HL-60/S4 treated with retinoic acid at 250 ng/mL for 4 days and 3 days (cell line): ENCODE measurements around the gene BTBD10.
"Not testable (repeated sequence)": the region's sequence is repeated elsewhere in the genome, so short reads cannot be mapped to it uniquely, and the experiment has no call there.

Experiments used
- in situ Hi-C: fragments of 300-500 bp; cut with MboI; formaldehyde crosslinking; loops from 2 replicates; pipeline ENCODE4 v1.7.0; 2022; ENCODE audit warnings: low sequenced_read_pairs

Gene BTBD10

GRCh38 chr11:13445588-13445987 lies 17.4 kb downstream of the BTBD10 start:
- in situ Hi-C loops, result no loop called here

GRCh38 chr11:13440100-13440855 lies 22.7 kb downstream of the BTBD10 start:
- in situ Hi-C loops, result no loop called here

DNA sequence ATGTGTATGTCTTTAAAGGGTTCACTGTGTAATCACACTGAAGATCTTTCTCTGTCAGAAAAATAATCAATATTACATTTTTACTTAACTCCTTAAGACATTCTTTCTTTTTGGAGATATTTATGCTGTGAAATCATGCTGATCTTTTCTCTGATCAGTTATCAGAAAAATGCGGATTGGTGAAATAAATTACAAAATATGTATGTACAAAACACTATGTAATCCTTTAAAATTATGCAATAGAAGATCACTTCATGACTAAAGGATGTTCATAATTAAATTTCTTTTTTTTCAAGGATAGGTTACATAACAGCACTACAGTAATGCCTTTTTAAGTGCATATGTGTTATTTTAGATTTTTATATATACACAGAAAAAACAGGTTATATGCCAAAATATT lies 24.7 kb downstream of the BTBD10 start:
- in situ Hi-C loops, result no loop called here

DNA sequence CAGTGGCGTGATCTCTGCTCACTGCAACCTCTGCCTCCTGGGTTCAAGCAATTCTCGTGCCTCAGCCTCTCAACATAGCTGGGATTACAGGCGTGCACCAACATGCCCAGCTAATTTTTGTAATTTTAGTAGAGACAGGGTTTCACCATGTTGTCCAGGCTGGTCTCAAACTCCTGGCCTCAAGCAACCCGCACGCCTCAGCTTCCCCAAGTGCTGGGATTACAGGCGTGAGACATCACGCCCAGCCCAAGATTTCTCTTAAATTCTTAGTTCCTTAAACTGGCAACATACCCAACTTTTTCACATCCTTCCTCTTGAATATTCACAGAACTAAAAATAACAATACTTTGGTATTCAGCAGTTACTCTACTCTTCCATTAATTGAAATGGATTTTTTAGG lies 26.2 kb downstream of the BTBD10 start:
- in situ Hi-C loops, result not testable (repeated sequence)

DNA sequence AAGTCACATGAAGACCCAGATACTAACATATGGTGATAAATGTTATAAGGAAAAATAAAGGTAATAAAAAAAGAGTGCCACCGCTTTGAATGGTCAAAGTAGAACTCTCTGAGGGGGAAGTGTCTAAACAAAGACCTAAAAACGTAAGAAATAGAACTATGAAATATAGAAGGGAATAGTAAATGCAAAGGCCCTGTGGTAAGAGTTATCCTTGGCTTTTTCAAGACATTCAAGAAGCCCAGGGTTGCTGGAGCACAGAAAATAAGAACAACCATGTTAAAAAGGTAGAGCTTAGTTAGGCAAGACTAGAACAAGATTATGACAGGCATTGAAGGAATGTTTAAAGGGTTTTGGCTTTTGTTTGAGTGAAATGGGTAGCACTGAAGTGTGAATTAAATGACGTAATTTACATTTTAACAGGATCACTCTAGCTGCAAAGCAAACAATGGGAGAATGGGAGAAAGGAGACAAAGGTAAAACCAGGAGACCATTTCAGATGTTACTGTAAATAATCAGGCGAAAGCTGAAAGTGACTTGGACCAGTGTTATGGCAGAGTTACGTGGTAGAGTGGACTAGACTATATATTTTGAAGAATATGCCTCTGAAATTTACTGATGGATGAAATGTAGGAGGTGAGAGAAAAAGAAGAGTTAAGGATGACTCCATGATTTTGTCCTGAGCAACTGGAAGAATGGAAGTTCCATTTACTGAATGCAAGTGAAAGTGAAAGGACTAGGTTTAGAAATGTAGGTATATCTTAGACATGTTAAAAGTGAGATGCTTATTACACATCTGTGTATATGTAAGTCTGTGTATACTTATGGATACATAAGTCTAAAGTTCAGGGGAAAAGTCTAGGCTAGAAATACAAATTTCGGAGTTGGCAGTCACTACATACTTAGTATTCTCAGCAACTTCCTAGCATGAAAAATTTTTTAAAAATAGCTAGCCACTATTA lies 28.5 kb downstream of the BTBD10 start:
- in situ Hi-C loops, result no loop called here

DNA sequence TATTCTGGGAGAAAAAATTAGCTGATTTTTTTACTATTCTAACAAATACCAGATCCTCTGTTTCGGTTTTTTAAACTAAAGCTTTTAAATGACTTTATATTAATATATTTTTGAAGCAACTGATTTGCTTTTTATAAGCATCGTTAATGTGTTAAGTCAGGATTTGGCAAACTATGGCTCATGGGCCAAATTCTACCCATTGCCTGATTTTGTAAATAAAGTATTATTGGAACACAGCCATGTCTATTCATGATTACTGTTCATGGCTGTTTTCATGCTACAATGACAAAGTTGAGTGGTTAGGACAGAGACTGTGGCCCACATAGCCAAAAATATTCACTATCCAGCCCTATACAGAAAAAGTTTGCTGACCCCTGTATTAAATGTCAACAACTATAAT lies 29.6 kb downstream of the BTBD10 start:
- in situ Hi-C loops, result no loop called here

- in situ Hi-C loops, result no loop called here
Measured at GRCh38 chr11:13429836-13430235, 33.2 kb downstream of the BTBD10 start.

GRCh38 chr11:13429288-13429687 lies 33.7 kb downstream of the BTBD10 start:
- in situ Hi-C loops, result no loop called here

DNA sequence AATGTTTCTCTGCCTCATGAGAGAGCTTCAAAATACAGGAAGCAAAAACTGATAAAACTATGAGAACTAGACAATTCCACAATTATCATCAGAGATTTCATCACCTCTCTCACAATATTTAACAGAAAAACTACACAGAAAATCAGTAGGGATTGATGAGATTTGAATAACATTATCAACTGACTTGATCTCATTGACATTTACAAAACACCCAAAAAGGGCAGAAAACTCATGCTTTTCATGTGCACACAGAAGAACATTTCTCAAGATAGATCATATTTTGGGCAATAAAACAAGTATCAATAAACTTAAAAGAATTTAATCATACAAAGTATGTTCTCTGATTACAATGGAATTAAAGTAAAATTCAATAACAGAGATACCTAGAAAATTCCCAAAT lies 35.6 kb downstream of the BTBD10 start:
- in situ Hi-C loops, result no loop called here

DNA sequence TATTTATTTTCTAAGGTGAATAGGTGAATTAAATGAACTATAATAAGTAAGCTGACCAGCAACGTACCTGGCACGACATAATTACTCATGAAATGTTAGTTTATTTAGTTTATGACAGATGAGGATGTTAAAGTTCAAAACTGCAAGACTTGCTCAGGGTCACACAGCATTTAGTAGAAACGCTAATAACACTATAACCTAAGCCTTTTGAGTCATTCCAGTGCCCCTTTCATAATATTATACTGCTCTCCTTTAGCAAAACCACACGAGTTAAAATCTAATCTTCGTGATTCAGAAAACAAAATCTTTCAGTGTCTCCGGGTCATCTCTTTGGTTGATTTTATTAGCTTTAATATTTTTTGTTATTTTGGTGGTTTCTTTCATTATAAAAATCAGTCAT lies 39.6 kb downstream of the BTBD10 start:
- in situ Hi-C loops, result no loop called here

DNA sequence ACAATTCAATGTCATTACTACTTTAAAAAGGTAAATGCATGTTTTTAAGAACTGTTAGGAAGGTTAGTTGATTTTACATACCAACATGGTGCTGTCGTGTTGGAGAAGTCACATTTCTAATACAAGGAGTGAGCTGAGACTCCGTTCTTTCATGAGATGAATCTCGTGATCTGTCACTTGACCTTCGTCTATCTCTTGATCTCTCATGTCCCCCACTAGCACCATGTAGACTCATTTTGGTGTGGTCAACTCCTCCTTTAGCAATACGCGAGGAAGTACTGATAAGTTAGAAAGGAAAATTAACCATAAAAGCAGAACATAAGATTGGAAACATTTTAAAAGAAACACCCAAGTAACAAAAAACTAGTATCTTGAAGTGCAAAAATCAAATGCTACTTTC lies 41.5 kb downstream of the BTBD10 start:
- in situ Hi-C loops, result no loop called here

DNA sequence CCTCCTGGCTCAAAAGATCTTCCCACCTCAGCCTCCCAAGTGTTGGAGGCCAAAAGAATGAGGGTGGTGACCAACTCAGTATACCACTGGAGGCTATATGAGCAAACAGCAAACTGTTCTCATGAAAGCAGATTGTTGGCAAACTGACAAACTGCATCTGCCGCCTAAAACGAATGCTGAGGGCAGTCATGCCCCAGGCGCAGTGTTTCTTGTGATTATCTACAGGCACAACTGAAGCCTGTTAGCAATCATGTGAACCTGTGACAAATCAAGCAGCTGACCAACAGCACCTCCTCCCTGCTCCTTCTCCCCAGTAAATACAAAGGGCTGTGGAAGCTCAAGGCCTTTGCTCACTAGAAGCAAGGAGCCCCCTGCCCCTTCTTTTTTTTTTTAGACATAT lies 47.8 kb downstream of the BTBD10 start:
- in situ Hi-C loops, result no loop called here

DNA sequence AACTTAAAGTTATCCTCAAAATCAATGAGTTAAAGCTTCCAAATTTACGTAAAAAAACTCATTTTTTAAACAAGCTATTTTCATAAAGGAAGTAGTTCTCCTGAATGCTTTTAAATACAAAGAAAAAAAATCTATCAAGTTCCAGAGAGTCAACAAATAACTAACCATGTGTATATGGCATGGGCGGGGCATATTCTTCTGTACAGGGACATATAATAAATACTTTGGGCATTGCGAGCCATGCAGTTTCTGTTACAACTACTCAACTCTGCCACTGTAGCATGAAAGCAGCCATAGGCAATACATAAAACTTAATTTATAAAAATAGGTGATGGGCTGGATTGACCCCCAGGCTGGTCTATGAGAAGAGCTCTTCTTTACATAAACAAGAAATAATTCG lies 57.8 kb downstream of the BTBD10 start:
- in situ Hi-C loops, result no loop called here

GRCh38 chr11:13398335-13398734 lies 64.7 kb downstream of the BTBD10 start:
- in situ Hi-C loops, result not testable (repeated sequence)

DNA sequence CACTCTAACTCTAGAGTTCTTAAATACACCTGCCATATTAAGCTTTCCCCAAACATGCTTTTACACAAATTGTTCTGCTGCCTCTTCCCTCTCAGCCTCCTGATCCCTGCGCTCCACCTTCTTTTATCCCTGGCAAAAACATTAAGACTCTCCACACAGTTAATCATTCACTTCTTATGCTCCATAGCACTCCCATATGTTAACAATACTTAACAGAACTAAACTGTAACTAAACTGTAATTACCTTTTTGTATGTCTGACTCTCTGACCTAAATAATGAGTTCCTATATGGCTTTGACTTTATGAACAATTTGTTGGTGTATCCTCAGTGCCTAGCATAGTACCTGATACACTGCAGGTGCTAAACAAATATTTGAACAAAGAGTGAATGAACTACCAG lies 71.8 kb downstream of the BTBD10 start:
- in situ Hi-C loops, result no loop called here

DNA sequence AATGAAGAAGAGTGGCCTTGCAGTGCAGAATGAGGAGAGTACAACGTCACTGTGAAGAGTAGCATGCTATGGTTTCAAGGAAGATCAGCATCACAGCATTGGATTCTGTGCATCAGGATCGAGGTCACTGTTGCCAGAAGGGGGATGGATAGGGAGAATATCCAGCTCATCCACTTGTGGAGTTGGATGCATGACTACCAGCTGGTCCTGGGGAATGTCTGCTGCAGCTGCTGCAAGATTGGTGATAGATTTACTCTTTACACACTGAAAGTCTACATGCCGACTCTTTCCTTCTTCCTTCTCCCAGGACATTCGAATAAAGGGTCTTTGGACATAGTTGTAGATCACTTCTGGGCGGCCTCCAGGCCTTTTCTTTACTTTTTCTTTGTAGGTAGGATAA lies 74.3 kb downstream of the BTBD10 start:
- in situ Hi-C loops, result no loop called here

DNA sequence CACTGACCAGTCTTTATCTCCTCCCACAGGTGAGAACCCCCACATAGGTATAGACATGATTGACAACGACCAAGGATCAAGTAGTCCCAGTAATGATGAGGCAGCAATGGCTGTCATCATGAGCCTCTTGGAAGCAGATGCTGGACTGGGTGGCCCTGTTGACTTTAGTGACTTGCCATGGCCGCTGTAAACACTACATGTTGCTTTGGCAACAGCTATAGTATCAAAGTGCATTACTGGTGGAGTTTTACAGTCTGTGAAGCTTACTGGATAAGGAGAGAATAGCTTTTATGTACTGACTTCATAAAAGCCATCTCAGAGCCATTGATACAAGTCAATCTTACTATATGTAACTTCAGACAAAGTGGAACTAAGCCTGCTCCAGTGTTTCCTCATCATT lies 76.5 kb downstream of the BTBD10 start:
- in situ Hi-C loops, result no loop called here

DNA sequence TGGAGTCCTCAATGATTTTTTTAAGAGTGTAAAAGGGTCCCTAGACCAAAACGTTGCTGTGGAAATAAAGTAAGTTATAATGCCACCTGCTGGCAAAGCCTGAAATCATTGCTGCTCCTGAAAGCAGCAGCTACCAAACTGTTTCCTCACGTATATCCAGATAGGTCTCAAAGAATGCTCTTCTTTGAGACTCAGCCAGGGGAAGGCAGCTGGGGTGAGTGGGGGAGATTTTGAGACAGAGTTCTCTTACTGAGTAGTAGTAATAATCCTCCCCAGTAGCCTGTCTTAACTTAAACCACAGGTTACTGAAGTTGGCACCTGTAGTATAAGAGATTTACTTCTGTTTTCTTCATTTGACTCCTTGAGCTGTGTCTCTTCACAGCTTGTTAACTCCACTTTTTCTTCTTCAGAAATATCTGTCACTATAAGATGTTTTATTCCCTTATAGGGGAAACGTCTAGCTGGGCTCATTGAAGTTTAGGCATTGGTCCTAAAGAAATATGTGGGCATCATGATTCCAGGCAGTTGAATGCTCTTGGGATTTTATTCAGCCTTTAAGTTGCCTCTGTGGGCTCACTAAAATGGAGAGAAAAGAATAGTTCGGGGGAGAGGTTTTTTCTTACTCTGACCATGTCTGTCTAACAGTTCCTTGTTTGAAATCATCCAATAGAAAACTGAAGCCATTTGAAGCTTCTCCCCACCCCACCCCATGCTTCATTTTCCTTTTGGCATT lies 77.9 kb downstream of the BTBD10 start:
- in situ Hi-C loops, result no loop called here

DNA sequence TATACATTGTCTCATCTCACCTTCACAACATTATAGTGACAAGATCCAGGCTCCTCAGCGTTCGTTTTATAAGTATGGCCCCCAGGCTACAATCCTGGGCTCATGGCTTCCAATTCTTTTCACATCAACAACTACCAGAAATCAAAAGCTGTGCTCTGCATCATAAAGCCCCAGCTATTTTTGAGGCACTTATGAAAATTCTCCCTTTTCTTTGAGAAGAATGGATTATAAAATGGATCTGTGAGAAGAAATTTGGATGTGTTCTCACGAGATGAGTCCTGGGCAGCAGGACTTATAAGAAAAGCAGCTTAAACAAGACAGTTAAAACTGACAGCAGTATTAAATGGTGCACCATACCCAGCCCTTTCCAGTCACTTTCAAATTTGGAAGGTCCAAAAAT lies 80.3 kb downstream of the BTBD10 start:
- in situ Hi-C loops, result no loop called here

- in situ Hi-C loops, result no loop called here
Measured at GRCh38 chr11:13380731-13381130, 82.3 kb downstream of the BTBD10 start.

GRCh38 chr11:13378316-13378715 lies 84.7 kb downstream of the BTBD10 start:
- in situ Hi-C loops, result no loop called here
